SK-N-SH (cell line): ENCODE measurements around the gene UNC13B. TPM values are rescaled to one million over a fixed set of nuclear protein-coding genes. Genes with fewer than 3 reads are reported as not detected.

Source experiments
- CTCF ChIA-PET: fragments of 300-600, 350-600 bp; formaldehyde crosslinking; extraction: SDS; loops from one replicate; lab custom pipeline; 2021; lab: Yijun Ruan, JAX
- POLR2A ChIA-PET: fragments of 350-600 bp; sonication (Branson Sonifier 250); formaldehyde crosslinking; extraction: SDS; loops from one replicate; lab custom pipeline; 2020; ENCODE audit warnings: antibody characterized with exemption, inconsistent platforms; lab: Yijun Ruan, JAX
- DNase-seq: peaks from one replicate; pipeline ENCODE4 v3.0.0; 2012
- H2AFZ ChIP-seq: fragments of 200-600 bp; sonication (generic); 2 replicates; pipeline ENCODE4 v1.8.1; 2016; ENCODE audit warnings: antibody characterized with exemption, mild to moderate bottlenecking, low read depth
- H3F3A ChIP-seq: fragments of 200-600 bp; sonication (generic); replicated peaks from 2 replicates; pipeline ENCODE3; 2016; ENCODE audit warnings: antibody characterized with exemption, mild to moderate bottlenecking; ENCODE audit not compliant: insufficient read depth
- H3K27ac ChIP-seq, 2 experiments: fragments of 200-500 bp in 1 of 2; fragments of 200-600 bp in 1 of 2; sonication (Bioruptor generic) in 1 of 2; sonication (generic), shearing (Covaris generic) in 1 of 2; 2 replicates each; pipeline versions ENCODE4 v1.5.1 to v1.6.1; 2014 to 2016; ENCODE audit warnings: low read depth in 2 of 2, inconsistent platforms in 1 of 2, low read length in 1 of 2, mild to moderate bottlenecking in 1 of 2, mixed read lengths in 1 of 2
- H3K27me3 ChIP-seq: fragments of 200-600 bp; sonication (generic), shearing (Covaris generic); 2 replicates; pipeline ENCODE4 v1.6.1; 2016; ENCODE audit warnings: mixed run types; ENCODE audit not compliant: insufficient read depth
- H3K36me3 ChIP-seq, 2 experiments: fragments of 200-500 bp in 1 of 2; fragments of 200-600 bp in 1 of 2; sonication (Bioruptor generic) in 1 of 2; sonication (generic) in 1 of 2; replicated peaks in 1 of 2; 2 replicates each; pipeline versions ENCODE3 to v1.5.1; 2014 to 2016; ENCODE audit warnings: low read length in 1 of 2, mild to moderate bottlenecking in 1 of 2; ENCODE audit not compliant: insufficient read depth in 2 of 2, control insufficient read depth in 1 of 2
- H3K4me1 ChIP-seq, 2 experiments: fragments of 200-500 bp in 1 of 2; fragments of 200-600 bp in 1 of 2; sonication (Bioruptor generic) in 1 of 2; sonication (generic), shearing (Covaris generic) in 1 of 2; 2 replicates each; pipeline versions ENCODE4 v1.5.1 to v1.6.1; 2014 to 2016; ENCODE audit warnings: low read depth in 1 of 2, low read length in 1 of 2, mixed run types in 1 of 2; ENCODE audit not compliant: insufficient read depth in 2 of 2, control insufficient read depth in 1 of 2
- H3K4me2 ChIP-seq: fragments of 200-600 bp; sonication (generic), shearing (Covaris generic); 2 replicates; pipeline ENCODE4 v1.6.1; 2017; ENCODE audit warnings: mixed run types
- H3K4me3 ChIP-seq, 2 experiments: fragments of 200-500 bp in 1 of 2; fragments of 200-600 bp in 1 of 2; sonication (Bioruptor generic) in 1 of 2; sonication (generic), shearing (Covaris generic) in 1 of 2; 2 replicates each; pipeline versions ENCODE4 v1.5.1 to v1.8.1; 2014 to 2016; ENCODE audit warnings: low read depth in 2 of 2, inconsistent platforms in 1 of 2, low read length in 1 of 2, mild to moderate bottlenecking in 1 of 2, mixed read lengths in 1 of 2, moderate library complexity in 1 of 2
- H3K79me2 ChIP-seq: fragments of 200-600 bp; sonication (generic); 2 replicates; pipeline ENCODE4 v1.8.1; 2017; ENCODE audit warnings: mild to moderate bottlenecking; ENCODE audit not compliant: insufficient read depth
- H3K9ac ChIP-seq: fragments of 200-600 bp; sonication (generic); 2 replicates; pipeline ENCODE4 v1.6.1; 2017; ENCODE audit warnings: mixed run types
- H3K9me2 ChIP-seq: fragments of 200-600 bp; sonication (generic); 2 replicates; pipeline ENCODE4 v1.6.1; 2017; ENCODE audit warnings: mixed run types
- H3K9me3 ChIP-seq: fragments of 200-600 bp; sonication (generic); 2 replicates; pipeline ENCODE4 v1.6.1; 2017; ENCODE audit warnings: mixed run types, mild to moderate bottlenecking, moderate library complexity
- H4K20me1 ChIP-seq: fragments of 200-600 bp; sonication (generic); 2 replicates; pipeline ENCODE4 v1.6.1; 2017; ENCODE audit warnings: mild to moderate bottlenecking, mixed run types; ENCODE audit not compliant: insufficient read depth
- CTCF ChIP-seq: fragments of 200-600 bp; sonication (generic); IDR thresholded peaks from 2 replicates; pipeline ENCODE4 v1.6.1; 2017; ENCODE audit warnings: antibody characterized with exemption, mild to moderate bottlenecking, moderate library complexity
- EP300 ChIP-seq, 2 experiments: IDR thresholded peaks; 2 replicates each; pipeline versions ENCODE4 v1.4.0 to v1.6.1; 2012; ENCODE audit warnings: borderline replicate concordance in 1 of 2, low read depth in 1 of 2, low read length in 1 of 2
- EZH2phosphoT487 ChIP-seq: fragments of 200-600 bp; sonication (generic); IDR thresholded peaks from 2 replicates; pipeline ENCODE4 v1.6.1; 2017; ENCODE audit warnings: low read depth, mixed run types, mild to moderate bottlenecking, antibody characterized with exemption, moderate library complexity, borderline replicate concordance
- FOXJ3 ChIP-seq: sonication (generic); formaldehyde crosslinking; IDR thresholded peaks from 2 replicates; pipeline ENCODE4 v1.5.1; 2020; ENCODE audit warnings: mild to moderate bottlenecking, missing genetic modification reagents
- GABPA ChIP-seq: IDR thresholded peaks from 2 replicates; pipeline ENCODE4 v1.4.0; 2012; ENCODE audit warnings: low read depth, mild to moderate bottlenecking
- GATA2 ChIP-seq: sonication (generic); formaldehyde crosslinking; IDR thresholded peaks from 2 replicates; pipeline ENCODE4 v1.5.0; 2020; ENCODE audit warnings: mild to moderate bottlenecking, missing genetic modification reagents
- IRF3 ChIP-seq: fragments of 150-350 bp; IDR thresholded peaks from 2 replicates; pipeline ENCODE4 v1.6.1; 2016; ENCODE audit warnings: mild to moderate bottlenecking, low read depth, low read length
- MAX ChIP-seq: IDR thresholded peaks from 2 replicates; pipeline ENCODE4 v1.4.0; 2012; ENCODE audit warnings: low read depth
- NFIC ChIP-seq: IDR thresholded peaks from 2 replicates; pipeline ENCODE4 v1.4.0; 2012; ENCODE audit warnings: borderline replicate concordance
- POLR2AphosphoS5 ChIP-seq: IDR thresholded peaks from 2 replicates; pipeline ENCODE4 v1.6.1; 2012; ENCODE audit warnings: low read depth, low read length
- RCOR1 ChIP-seq: fragments of 150-350 bp; IDR thresholded peaks from 2 replicates; pipeline ENCODE4 v1.6.1; 2017; ENCODE audit warnings: antibody characterized with exemption, low read length
- RFX5 ChIP-seq: IDR thresholded peaks from 2 replicates; pipeline ENCODE4 v1.6.1; 2012; ENCODE audit warnings: mild to moderate bottlenecking, improper control_type of control experiment, low read length
- TCF12 ChIP-seq: IDR thresholded peaks from 2 replicates; pipeline ENCODE4 v1.4.0; 2012
- TEAD4 ChIP-seq: IDR thresholded peaks from 2 replicates; pipeline ENCODE4 v1.4.0; 2012; ENCODE audit warnings: mild to moderate bottlenecking, borderline replicate concordance; ENCODE audit not compliant: insufficient read depth
- USF2 ChIP-seq: fragments of 150-350 bp; IDR thresholded peaks from 2 replicates; pipeline ENCODE4 v1.6.1; 2017; ENCODE audit warnings: antibody characterized with exemption, low read length, low read depth, borderline replicate concordance
- WGBS: methylation state at CpG from one replicate; pipeline ENCODE4 v1.1.6; 2017; ENCODE audit warnings: low lambda C conversion rate; 5-methylcytosine and 5-hydroxymethylcytosine counted together
- polyA plus RNA-seq, 3 experiments: library from polyadenylated mRNA; depleted of rRNA; stranded (reverse); fragments of >200 nt; gene quantifications; 2 replicates each; pipeline ENCODE4 v1.2.3, GENCODE V29; 2012

UNC13B gene
- polyA plus RNA-seq, 1 of the 3 experiments (the other 2 are of a cell fraction): 8.1 TPM

GRCh38 chr9:35158501-35159280, 3.1 kb upstream of the UNC13B start (continued):
- TF ChIP-seq IRF3 (no peak), TCF12 (no peak), MAX (no peak)
- TF ChIP-seq, all 33 proteins: peak for 0

- H3K27me3 ChIP-seq: no peaks in the 10 kb centered on the region
- TF ChIP-seq GATA2 (CRISPR knock-in tag): peak; percentile 16; the same call in 1 of the 2 replicates
- TF ChIP-seq EZH2phosphoT487: no peak
- TF ChIP-seq, all 33 proteins: peak for 1
- ChIA-PET POLR2A (interaction anchor here (2.1 kb wide), 1 partner anchor 48 kb away, joined by 8 read pairs; no protein-coding TSS in a partner anchor), CTCF (interaction anchor here (0.7 to 3.2 kb wide), 6 partner anchors 13 to 238 kb away, joined by 3 to 17 read pairs (median 3); no protein-coding TSS in a partner anchor)
- H2AFZ ChIP-seq: peak overlapping the region; percentile 84
- peaks cover 3 to 5% of the 10 kb centered on the region in 2 experiments; a peak in 1 of 4 replicates for H3K4me1 ChIP-seq
- no peaks in the 10 kb centered on the region for H3K9me3 ChIP-seq
- no peaks in the 10 kb centered on the region for H3K9me2 ChIP-seq
- peak overlapping the region; percentile 46 to 88; a peak in 3 of 4 replicates for H3K27ac ChIP-seq
- no peaks in the 10 kb centered on the region for H3K36me3 ChIP-seq
- peak overlapping the region; percentile 78 for H3K4me2 ChIP-seq
- WGBS: 22% methylated on average over 11 of the region's 11 CpGs
- H3F3A ChIP-seq: peaks cover 4% of the 10 kb centered on the region
- peaks cover 3% of the 10 kb centered on the region; the same call in 1 of the 2 replicates for H3K79me2 ChIP-seq
- DNase-seq: peak; percentile 17
- H3K9ac ChIP-seq: peak overlapping the region; percentile 56
- no peaks in the 10 kb centered on the region for H4K20me1 ChIP-seq
- H3K4me3 ChIP-seq: peak overlapping the region; percentile 70 to 86
These were observed 951 bp downstream of the UNC13B start for GRCh38 chr9:35162605-35163315.

- H3K79me2 ChIP-seq: peaks cover 3% of the 10 kb centered on the region; the same call in 1 of the 2 replicates
- TF ChIP-seq TEAD4 (no peak), TCF12 (no peak), FOXJ3 (no peak), CTCF (no peak), RCOR1 (no peak), GABPA (no peak), GATA2 (CRISPR knock-in tag) (no peak), EP300 (IDR thresholded peaks at IDR 0.05; ENCODE audit: borderline replicate concordance in 1 of 2, low read depth in 1 of 2, low read length in 1 of 2) (no peak), USF2 (no peak), NFIC (no peak), POLR2AphosphoS5 (no peak), RFX5 (no peak)
- TF ChIP-seq, all 33 proteins: peak for 0
- POLR2A ChIA-PET: interaction anchor here (2.1 kb wide), 1 partner anchor 49 kb away, joined by 8 read pairs; no protein-coding TSS in a partner anchor
- Histone ChIP-seq H3K27ac (no peak overlapping the region), H2AFZ (0 out of 2 replicates have a peak overlapping the region, but pooled peaks have one; percentile 84), H3F3A (peaks cover 4% of the 10 kb centered on the region), H3K4me1 (peaks cover 3 to 5% of the 10 kb centered on the region in 2 experiments; a peak in 1 of 4 replicates), H3K4me3 (peak overlapping the region; percentile 11 to 86; a peak in 2 of 4 replicates), H3K9me3 (no peaks in the 10 kb centered on the region), H3K27me3 (no peaks in the 10 kb centered on the region), H3K9ac (no peak overlapping the region), H3K4me2 (peak overlapping the region; percentile 78), H3K9me2 (no peaks in the 10 kb centered on the region), H3K36me3 (no peaks in the 10 kb centered on the region), H4K20me1 (no peaks in the 10 kb centered on the region)
- DNase-seq: no peak
- CTCF ChIA-PET: interaction anchor here (1.0 to 3.2 kb wide), 3 partner anchors 19 to 96 kb away, joined by 3 to 17 read pairs (median 14); no protein-coding TSS in a partner anchor
- 76% methylated on average over 3 of the region's 3 CpGs for WGBS
These were observed 1.6 kb downstream of the UNC13B start for GRCh38 chr9:35163413-35163812.
